IMR-90 (cell line): ENCODE results near the gene FOXD3. TPM values are rescaled to one million over a fixed set of nuclear protein-coding genes. Genes with fewer than 3 reads are reported as not detected.

Source experiments
- ATAC-seq: fragments of 200-7000 bp; cut with Tn5 transposase; 2 replicates; pipeline ENCODE4 v1.9.1; 2020; ENCODE audit warnings: low read depth, mild to moderate bottlenecking, moderate library complexity
- BruUV-seq: library from RNA; stranded (reverse); fragments of 400-500 nt; replicated peaks from 2 replicates; lab custom pipeline; 2021; lab: Mats Ljungman, UMichigan
- CTCF ChIA-PET: fragments of 300-600 bp; formaldehyde crosslinking; extraction: SDS; loops from one replicate; lab custom pipeline; 2021; ENCODE audit warnings: antibody characterized with exemption; lab: Yijun Ruan, JAX
- POLR2A ChIA-PET: fragments of 300-600 bp; sonication (Branson Sonifier 250); formaldehyde crosslinking; loops from one replicate; lab custom pipeline; 2022; ENCODE audit warnings: antibody characterized with exemption; ENCODE audit not compliant: unreplicated experiment; lab: Charles Lee
- DNase-seq: peaks from one replicate; pipeline ENCODE4 v3.0.0; 2013
- H2AFZ ChIP-seq: replicated peaks from 2 replicates; pipeline ENCODE3; 2013; ENCODE audit warnings: low read length, mild to moderate bottlenecking; ENCODE audit not compliant: poor library complexity
- H2AK5ac ChIP-seq: 2 replicates; pipeline ENCODE4 v1.6.1; 2013; ENCODE audit warnings: low read depth, low read length, inconsistent platforms
- H2AK9ac ChIP-seq: replicated peaks from 2 replicates; pipeline ENCODE3; 2013; ENCODE audit warnings: mild to moderate bottlenecking, low read depth, low read length, moderate library complexity; ENCODE audit not compliant: poor library complexity
- H2BK120ac ChIP-seq: 2 replicates; pipeline ENCODE4 v1.6.1; 2013; ENCODE audit warnings: low read depth, low read length, inconsistent platforms
- H2BK15ac ChIP-seq: 3 replicates; pipeline ENCODE4 v1.6.1; 2013; ENCODE audit warnings: low read depth, low read length, inconsistent platforms
- H2BK20ac ChIP-seq: 2 replicates; pipeline ENCODE4 v1.6.1; 2013; ENCODE audit warnings: low read depth, mild to moderate bottlenecking, inconsistent platforms, low read length, moderate library complexity
- H2BK5ac ChIP-seq: 2 replicates; pipeline ENCODE4 v1.6.1; 2013; ENCODE audit warnings: mild to moderate bottlenecking, low read depth, low read length, inconsistent platforms; ENCODE audit not compliant: poor library complexity, severe bottlenecking
- H3K14ac ChIP-seq: replicated peaks from 2 replicates; pipeline ENCODE4 v1.6.1; 2013; ENCODE audit warnings: low read depth, low read length, inconsistent platforms
- H3K18ac ChIP-seq: 2 replicates; pipeline ENCODE4 v1.6.1; 2013; ENCODE audit warnings: low read depth, low read length, control low read depth
- H3K23ac ChIP-seq: 2 replicates; pipeline ENCODE4 v1.6.1; 2013; ENCODE audit warnings: low read depth, low read length, inconsistent platforms
- H3K27ac ChIP-seq: 2 replicates; pipeline ENCODE4 v1.5.1; 2013; ENCODE audit warnings: mild to moderate bottlenecking, control low read depth, low read length; ENCODE audit not compliant: insufficient read depth
- H3K27me3 ChIP-seq: 2 replicates; pipeline ENCODE4 v1.6.1; 2013; ENCODE audit warnings: low read length; ENCODE audit not compliant: control insufficient read depth, insufficient read depth
- H3K36me3 ChIP-seq: 2 replicates; pipeline ENCODE4 v1.6.1; 2013; ENCODE audit warnings: low read length, mixed read lengths; ENCODE audit not compliant: control insufficient read depth, insufficient read depth
- H3K4ac ChIP-seq: 2 replicates; pipeline ENCODE4 v1.6.1; 2013; ENCODE audit warnings: low read depth, low read length, inconsistent platforms
- H3K4me1 ChIP-seq: 2 replicates; pipeline ENCODE4 v1.6.1; 2013; ENCODE audit warnings: low read length, mixed read lengths; ENCODE audit not compliant: control insufficient read depth, insufficient read depth
- H3K4me2 ChIP-seq: 2 replicates; pipeline ENCODE4 v1.6.1; 2013; ENCODE audit warnings: low read depth, mild to moderate bottlenecking, control low read depth, low read length, moderate library complexity
- H3K4me3 ChIP-seq: 2 replicates; pipeline ENCODE4 v1.5.1; 2013; ENCODE audit warnings: low read depth, mild to moderate bottlenecking, control low read depth, low read length, moderate library complexity; ENCODE audit not compliant: insufficient read depth
- H3K56ac ChIP-seq: 2 replicates; pipeline ENCODE4 v1.6.1; 2013; ENCODE audit warnings: low read length, inconsistent platforms; ENCODE audit not compliant: insufficient read depth; ENCODE audit errors: extremely low read depth
- H3K79me1 ChIP-seq, 2 experiments: 2 replicates each; pipeline ENCODE4 v1.6.1; 2013; ENCODE audit warnings: low read length in 2 of 2, inconsistent platforms in 1 of 2, low read depth in 1 of 2
- H3K9ac ChIP-seq: 2 replicates; pipeline ENCODE4 v1.6.1; 2013; ENCODE audit warnings: low read depth, low read length, control low read depth
- H3K9me1 ChIP-seq: 2 replicates; pipeline ENCODE4 v1.6.1; 2013; ENCODE audit warnings: low read length, inconsistent platforms; ENCODE audit not compliant: insufficient read depth
- H3K9me3 ChIP-seq: 2 replicates; pipeline ENCODE4 v1.6.1; 2013; ENCODE audit warnings: low read length; ENCODE audit not compliant: control insufficient read depth, insufficient read depth
- H4K20me1 ChIP-seq: 2 replicates; pipeline ENCODE4 v1.6.1; 2013; ENCODE audit warnings: low read length, inconsistent platforms; ENCODE audit not compliant: insufficient read depth
- H4K5ac ChIP-seq: 2 replicates; pipeline ENCODE4 v1.6.1; 2013; ENCODE audit warnings: mild to moderate bottlenecking, low read depth, low read length, control low read depth
- H4K8ac ChIP-seq, 2 experiments: 2 replicates each; pipeline ENCODE4 v1.6.1; 2013; ENCODE audit warnings: low read depth in 2 of 2, low read length in 2 of 2, control low read depth in 1 of 2, inconsistent platforms in 1 of 2
- H4K91ac ChIP-seq: 2 replicates; pipeline ENCODE4 v1.6.1; 2013; ENCODE audit warnings: low read depth, low read length, inconsistent platforms; ENCODE audit not compliant: insufficient read depth
- BHLHE40 ChIP-seq: fragments of 150-350 bp; IDR thresholded peaks from 2 replicates; pipeline ENCODE4 v1.6.1; 2016; ENCODE audit warnings: mild to moderate bottlenecking, low read depth, low read length
- CEBPB ChIP-seq: IDR thresholded peaks from 2 replicates; pipeline ENCODE4 v1.6.1; 2012; ENCODE audit warnings: low read depth, low read length, improper control_type of control experiment
- CHD1 ChIP-seq: IDR thresholded peaks from 2 replicates; pipeline ENCODE4 v1.6.1; 2012; ENCODE audit warnings: low read depth, low read length, improper control_type of control experiment
- FOS ChIP-seq: fragments of 150-350 bp; IDR thresholded peaks from 2 replicates; pipeline ENCODE4 v1.6.1; 2016; ENCODE audit warnings: low read depth, low read length
- MAZ ChIP-seq: IDR thresholded peaks from 2 replicates; pipeline ENCODE4 v1.6.1; 2012; ENCODE audit warnings: low read depth, mild to moderate bottlenecking, low read length, improper control_type of control experiment, moderate library complexity, borderline replicate concordance
- MXI1 ChIP-seq: IDR thresholded peaks from 2 replicates; pipeline ENCODE4 v1.6.1; 2012; ENCODE audit warnings: low read depth, mild to moderate bottlenecking, low read length, moderate library complexity, borderline replicate concordance
- NFE2L2 ChIP-seq: fragments of 150-350 bp; IDR thresholded peaks from 2 replicates; pipeline ENCODE4 v1.6.1; 2016; ENCODE audit warnings: low read depth, mild to moderate bottlenecking, low read length
- POLR2A ChIP-seq: IDR thresholded peaks from 2 replicates; pipeline ENCODE4 v1.6.1; 2012; ENCODE audit warnings: mild to moderate bottlenecking, low read depth, low read length
- RAD21 ChIP-seq: IDR thresholded peaks from 2 replicates; pipeline ENCODE4 v1.6.1; 2012; ENCODE audit warnings: low read length, improper control_type of control experiment
- RCOR1 ChIP-seq: IDR thresholded peaks from 2 replicates; pipeline ENCODE4 v1.6.1; 2012; ENCODE audit warnings: mild to moderate bottlenecking, low read length, improper control_type of control experiment; ENCODE audit not compliant: insufficient replicate concordance
- RFX5 ChIP-seq: IDR thresholded peaks from 2 replicates; pipeline ENCODE4 v1.8.0; 2012; ENCODE audit warnings: low read depth, mild to moderate bottlenecking, low read length, moderate library complexity
- SMC3 ChIP-seq: fragments of 150-350 bp; IDR thresholded peaks from 2 replicates; pipeline ENCODE4 v1.6.1; 2016; ENCODE audit warnings: low read depth, mild to moderate bottlenecking, antibody characterized with exemption, low read length, moderate library complexity
- WGBS, 2 experiments: methylation state at CpG; one replicate each; pipeline versions ENCODE4 v1.1.5 to v1.1.7; 2013; ENCODE audit warnings: missing lambda C conversion rate in 2 of 2; ENCODE audit not compliant: insufficient read length in 1 of 2; ENCODE audit errors: extremely low coverage in 2 of 2; 5-methylcytosine and 5-hydroxymethylcytosine counted together
- dilution Hi-C: fragments of 300-500 bp; cut with HindIII; formaldehyde crosslinking; loops from one replicate; pipeline ENCODE4 v1.14.3; 2018; ENCODE audit warnings: low sequenced_read_pairs; ENCODE audit not compliant: unreplicated experiment
- in situ Hi-C: fragments of 300-500 bp; cut with MboI; formaldehyde crosslinking; loops from 3 replicates; pipeline ENCODE4 v1.14.3; 2019; ENCODE audit warnings: low sequenced_read_pairs, inconsistent platforms, mixed read lengths
- intact Hi-C: fragments of 100-400 bp; cut with micrococcal nuclease; formaldehyde crosslinking; loops from 2 replicates; pipeline ENCODE4 v1.10.0; 2022
- polyA plus RNA-seq, 3 experiments: library from polyadenylated mRNA; depleted of rRNA; stranded (reverse); fragments of >200 nt; gene quantifications; 2 replicates each; pipeline ENCODE4 v1.2.3, GENCODE V29; 2012; ENCODE audit warnings: low replicate concordance in 1 of 3
- total RNA-seq: library from RNA; depleted of rRNA; stranded (reverse); fragments of >200 nt; gene quantifications from 2 replicates; pipeline ENCODE4 v1.2.3, GENCODE V29; 2012
- TF ChIP-seq, protein P1 (sequence below): fragments of 150-350 bp; IDR thresholded peaks from 2 replicates; pipeline ENCODE4 v1.6.1; 2016; ENCODE audit warnings: low read depth, mild to moderate bottlenecking, low read length, moderate library complexity, borderline replicate concordance
- TF ChIP-seq, protein P2 (sequence below): conservative IDR thresholded peaks from 2 replicates; pipeline ENCODE4 v1.5.1; 2012; ENCODE audit warnings: mild to moderate bottlenecking, low read depth, low read length, improper control_type of control experiment
- TF ChIP-seq, protein P3 (sequence below): fragments of 150-350 bp; IDR thresholded peaks from 2 replicates; pipeline ENCODE4 v1.6.1; 2017; ENCODE audit warnings: mild to moderate bottlenecking, antibody characterized with exemption, low read length, low read depth

Gene FOXD3
- total and polyA plus RNA-seq, 2 of the 4 experiments (the other 2 are of a cell fraction), result not detected

DNA sequence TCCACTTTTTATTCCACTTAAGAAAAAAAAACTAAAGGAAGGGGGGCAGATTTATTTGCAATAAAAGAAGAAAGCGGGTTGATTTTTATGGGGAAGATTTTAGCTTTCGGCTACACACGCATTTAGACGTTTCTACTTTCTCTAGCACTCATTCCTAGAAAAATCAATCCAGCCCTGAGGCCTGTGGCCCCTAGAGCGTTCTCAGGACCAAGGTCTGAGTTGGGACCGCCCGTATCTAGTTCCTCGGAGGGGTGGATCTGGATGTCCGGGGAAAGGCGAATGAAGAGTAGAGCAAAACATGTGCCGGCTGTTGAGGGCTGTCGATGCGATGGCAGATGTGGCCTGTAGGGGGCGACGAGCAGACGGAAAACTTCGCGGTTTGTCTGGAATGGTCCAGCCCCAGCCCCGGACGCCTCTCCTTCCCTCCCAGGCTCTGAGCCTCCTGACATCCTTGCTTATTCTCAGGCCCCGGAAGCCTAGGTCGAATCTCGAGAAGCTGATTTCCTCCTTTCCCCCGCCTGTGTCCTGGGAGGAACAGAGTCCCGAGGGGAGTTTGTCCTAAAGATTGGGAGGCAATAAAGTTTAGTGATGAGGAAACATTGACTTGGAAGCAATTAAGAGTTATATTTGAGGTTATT, 5.2 kb downstream of the FOXD3 start:
- in situ Hi-C loops, result loop anchor here (10.0 kb wide), 2 partner anchors 127 to 197 kb away; partner anchors contain the start of genes EFCAB7 and ITGB3BP
- H2BK5ac ChIP-seq, result no peak overlapping the region
- DNase-seq (peak; percentile 62), ATAC-seq (peak; percentile 87)
- H3K18ac ChIP-seq, result no peak overlapping the region
- H3K9ac ChIP-seq, result no peak overlapping the region
- WGBS, 2 experiments, result no CpG with 5 or more reads among the region's 25 CpGs
- CTCF ChIA-PET, result interaction anchor here (0.5 to 2.0 kb wide), 9 partner anchors 9 to 226 kb away, joined by 3 to 8 read pairs (median 3); no protein-coding TSS in a partner anchor
- no peaks in the 10 kb centered on the region for H3K36me3 ChIP-seq
- no peak overlapping the region for H4K91ac ChIP-seq
- peaks cover 13% of the 10 kb centered on the region for H3K9me3 ChIP-seq
- no peaks in the 10 kb centered on the region for H4K20me1 ChIP-seq
- no TSS peak for BruUV-seq
- no peaks in the 10 kb centered on the region for H3K79me1 ChIP-seq
- no peaks in the 10 kb centered on the region for H3K9me1 ChIP-seq
- no peak overlapping the region for H3K14ac ChIP-seq
- H3K27me3 ChIP-seq, result peaks cover 81% of the 10 kb centered on the region
- POLR2A ChIA-PET, result no interaction called here
- no peak overlapping the region for H2AK5ac ChIP-seq
- H3K4me2 ChIP-seq, result peak overlapping the region; percentile 62; the same call in 1 of the 2 replicates
- H3K23ac ChIP-seq, result no peak overlapping the region
- H4K5ac ChIP-seq, result no peak overlapping the region
- no peak overlapping the region for H2BK15ac ChIP-seq
- peak overlapping the region; percentile 78 for H2AFZ ChIP-seq
- H2BK120ac ChIP-seq, result no peak overlapping the region
- H4K8ac ChIP-seq, result no peak overlapping the region
- intact Hi-C loops, result loop anchor here (2.0 to 5.0 kb wide), 3 partner anchors 113 to 210 kb away; partner anchors contain the start of genes EFCAB7 and ITGB3BP
- H3K4me3 ChIP-seq, result no peak overlapping the region
- H2BK20ac ChIP-seq, result no peak overlapping the region
- H3K4ac ChIP-seq, result no peak overlapping the region
- H3K27ac ChIP-seq, result no peak overlapping the region
- H3K56ac ChIP-seq, result no peak overlapping the region
- dilution Hi-C loops, result no loop called here
- H3K4me1 ChIP-seq, result no peaks in the 10 kb centered on the region; the same call in 1 of the 2 replicates
- no peak overlapping the region for H2AK9ac ChIP-seq
- TF ChIP-seq, protein P1, sequence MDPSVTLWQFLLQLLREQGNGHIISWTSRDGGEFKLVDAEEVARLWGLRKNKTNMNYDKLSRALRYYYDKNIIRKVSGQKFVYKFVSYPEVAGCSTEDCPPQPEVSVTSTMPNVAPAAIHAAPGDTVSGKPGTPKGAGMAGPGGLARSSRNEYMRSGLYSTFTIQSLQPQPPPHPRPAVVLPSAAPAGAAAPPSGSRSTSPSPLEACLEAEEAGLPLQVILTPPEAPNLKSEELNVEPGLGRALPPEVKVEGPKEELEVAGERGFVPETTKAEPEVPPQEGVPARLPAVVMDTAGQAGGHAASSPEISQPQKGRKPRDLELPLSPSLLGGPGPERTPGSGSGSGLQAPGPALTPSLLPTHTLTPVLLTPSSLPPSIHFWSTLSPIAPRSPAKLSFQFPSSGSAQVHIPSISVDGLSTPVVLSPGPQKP, result no peak
- TF ChIP-seq, protein P2, sequence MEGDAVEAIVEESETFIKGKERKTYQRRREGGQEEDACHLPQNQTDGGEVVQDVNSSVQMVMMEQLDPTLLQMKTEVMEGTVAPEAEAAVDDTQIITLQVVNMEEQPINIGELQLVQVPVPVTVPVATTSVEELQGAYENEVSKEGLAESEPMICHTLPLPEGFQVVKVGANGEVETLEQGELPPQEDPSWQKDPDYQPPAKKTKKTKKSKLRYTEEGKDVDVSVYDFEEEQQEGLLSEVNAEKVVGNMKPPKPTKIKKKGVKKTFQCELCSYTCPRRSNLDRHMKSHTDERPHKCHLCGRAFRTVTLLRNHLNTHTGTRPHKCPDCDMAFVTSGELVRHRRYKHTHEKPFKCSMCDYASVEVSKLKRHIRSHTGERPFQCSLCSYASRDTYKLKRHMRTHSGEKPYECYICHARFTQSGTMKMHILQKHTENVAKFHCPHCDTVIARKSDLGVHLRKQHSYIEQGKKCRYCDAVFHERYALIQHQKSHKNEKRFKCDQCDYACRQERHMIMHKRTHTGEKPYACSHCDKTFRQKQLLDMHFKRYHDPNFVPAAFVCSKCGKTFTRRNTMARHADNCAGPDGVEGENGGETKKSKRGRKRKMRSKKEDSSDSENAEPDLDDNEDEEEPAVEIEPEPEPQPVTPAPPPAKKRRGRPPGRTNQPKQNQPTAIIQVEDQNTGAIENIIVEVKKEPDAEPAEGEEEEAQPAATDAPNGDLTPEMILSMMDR, result peak; percentile 78
- TF ChIP-seq CEBPB (no peak), SMC3 (peak; percentile 39; the same call in 1 of the 2 replicates), MAZ (no peak), CHD1 (no peak), NFE2L2 (no peak), RCOR1 (no peak), RAD21 (peak; percentile 57), BHLHE40 (0 out of 2 replicates have a peak, but pooled peaks have one; percentile 16), RFX5 (no peak), FOS (no peak), POLR2A (no peak), MXI1 (0 out of 2 replicates have a peak, but pooled peaks have one; percentile 49)
- TF ChIP-seq, protein P3, sequence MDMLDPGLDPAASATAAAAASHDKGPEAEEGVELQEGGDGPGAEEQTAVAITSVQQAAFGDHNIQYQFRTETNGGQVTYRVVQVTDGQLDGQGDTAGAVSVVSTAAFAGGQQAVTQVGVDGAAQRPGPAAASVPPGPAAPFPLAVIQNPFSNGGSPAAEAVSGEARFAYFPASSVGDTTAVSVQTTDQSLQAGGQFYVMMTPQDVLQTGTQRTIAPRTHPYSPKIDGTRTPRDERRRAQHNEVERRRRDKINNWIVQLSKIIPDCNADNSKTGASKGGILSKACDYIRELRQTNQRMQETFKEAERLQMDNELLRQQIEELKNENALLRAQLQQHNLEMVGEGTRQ, result no peak
